GM12874 (cell line): ENCODE measurements around the gene PFN1.
A peak's percentile ranks its signal among the peaks of the same experiment; 100 is the strongest.

ENCODE experiments used
- CTCF ChIP-seq: IDR thresholded peaks from 2 replicates; pipeline ENCODE4 v1.5.1; 2011; ENCODE audit warnings: low read depth, mild to moderate bottlenecking, control low read depth, low read length, moderate library complexity; ENCODE audit not compliant: insufficient read depth

Gene PFN1

GRCh38 chr17:4921320-4921719 lies 27.0 kb downstream of the PFN1 start:
- no peak for TF ChIP-seq CTCF

GRCh38 chr17:4920351-4921048 lies 27.8 kb downstream of the PFN1 start:
- TF ChIP-seq CTCF: no peak

- no peak for TF ChIP-seq CTCF
These were observed 28.8 kb downstream of the PFN1 start for GRCh38 chr17:4919511-4920047.

GRCh38 chr17:4913994-4914393 lies 34.3 kb downstream of the PFN1 start:
- no peak for TF ChIP-seq CTCF

- TF ChIP-seq CTCF: peak; percentile 87
These were observed 39.4 kb downstream of the PFN1 start for GRCh38 chr17:4908711-4909496.

GRCh38 chr17:4908301-4908700 lies 40.0 kb downstream of the PFN1 start:
- TF ChIP-seq CTCF: no peak

GRCh38 chr17:4903051-4903818 lies 45.1 kb downstream of the PFN1 start, which contains the start of gene CHRNE:
Gene CHRNE (minus strand): TSS chr17:4903098. CDS start chr17:4903063, 35 bp downstream.
- TF ChIP-seq CTCF: peak; percentile 80
